ENCODE data around the gene CSPG4.
A peak's percentile ranks its signal among the peaks of the same experiment; 100 is the strongest.
"Not testable (repeated sequence)": the region's sequence is repeated elsewhere in the genome, so short reads cannot be mapped to it uniquely, and the experiment has no call there.

CSPG4 gene

GRCh38 chr15:75687486-75688277 is 25.0 kb downstream of the CSPG4 start:
- DNase-seq (ENCODE audit: low read depth), result no peak

GRCh38 chr15:75686212-75686642 is 26.4 kb downstream of the CSPG4 start:
- DNase-seq (ENCODE audit: low read depth), result peak; percentile 63

- DNase-seq (ENCODE audit: low read depth), result no peak
These were observed 27.5 kb downstream of the CSPG4 start for GRCh38 chr15:75685195-75685594.

- DNase-seq (ENCODE audit: low read depth), result no peak
These were observed 28.0 kb downstream of the CSPG4 start for GRCh38 chr15:75684648-75685047.

- DNase-seq (ENCODE audit: low read depth), result peak; percentile 52
These were observed 28.9 kb downstream of the CSPG4 start for GRCh38 chr15:75683646-75684312.

- no peak for DNase-seq (ENCODE audit: low read depth)
These were observed 30.2 kb downstream of the CSPG4 start for GRCh38 chr15:75682181-75683135.

- no peak for DNase-seq (ENCODE audit: low read depth)
These were observed 32.5 kb downstream of the CSPG4 start for GRCh38 chr15:75680007-75680789.

- not testable (repeated sequence) for DNase-seq (ENCODE audit: low read depth)
These were observed 34.3 kb downstream of the CSPG4 start for GRCh38 chr15:75678324-75678690.

GRCh38 chr15:75677465-75678323 is 35.0 kb downstream of the CSPG4 start:
- no peak for DNase-seq (ENCODE audit: low read depth)

- no peak for DNase-seq (ENCODE audit: low read depth)
These were observed 35.8 kb downstream of the CSPG4 start for GRCh38 chr15:75676688-75677464.

GRCh38 chr15:75675579-75676404 is 36.9 kb downstream of the CSPG4 start:
- DNase-seq (ENCODE audit: low read depth), result no peak

GRCh38 chr15:75674366-75674765 is 38.3 kb downstream of the CSPG4 start:
- DNase-seq (ENCODE audit: low read depth), result no peak

GRCh38 chr15:75673426-75674235 is 39.0 kb downstream of the CSPG4 start:
- no peak for DNase-seq (ENCODE audit: low read depth)

GRCh38 chr15:75672646-75673425 is 39.8 kb downstream of the CSPG4 start:
- no peak for DNase-seq (ENCODE audit: low read depth)

- DNase-seq (ENCODE audit: low read depth), result no peak
These were observed 40.7 kb downstream of the CSPG4 start for GRCh38 chr15:75671730-75672602.

- no peak for DNase-seq (ENCODE audit: low read depth)
These were observed 42.8 kb downstream of the CSPG4 start for GRCh38 chr15:75669879-75670212.
